Endothelial cell of umbilical vein (primary cell): ENCODE results near the gene MAPK1IP1L. TPM values are rescaled to one million over a fixed set of nuclear protein-coding genes. Genes with fewer than 3 reads are reported as not detected.

ENCODE experiments used
- BruUV-seq: library from RNA; stranded (reverse); fragments of 400-500 nt; replicated peaks from 2 replicates; lab custom pipeline; 2021; lab: Mats Ljungman, UMichigan
- CTCF ChIA-PET: fragments of 300-600, 350-600 bp; sonication (Branson Sonifier 250); formaldehyde crosslinking; loops from one replicate; lab custom pipeline; 2021; ENCODE audit warnings: antibody characterized with exemption, inconsistent platforms; lab: Charles Lee
- POLR2A ChIA-PET: fragments of 300-600, 350-600 bp; sonication (Branson Sonifier 250); formaldehyde crosslinking; loops from one replicate; lab custom pipeline; 2021; ENCODE audit warnings: antibody characterized with exemption, inconsistent platforms; lab: Charles Lee
- DNase-seq: peaks from one replicate; pipeline ENCODE4 v3.0.0-alpha.2; 2011; ENCODE audit warnings: low read depth, low spot score
- FAIRE-seq: peaks from 2 replicates; lab custom pipeline; 2011; peaks lifted over from hg19 to GRCh38; lab: Jason Lieb, UNC
- H2AFZ ChIP-seq: 2 replicates; pipeline ENCODE4 v1.6.0; 2012; ENCODE audit warnings: low read depth, low read length, control low read depth, inconsistent platforms
- H3K27ac ChIP-seq: 2 replicates; pipeline ENCODE4 v1.5.1; 2011; ENCODE audit warnings: low read depth, mild to moderate bottlenecking, control low read depth, low read length, moderate library complexity; ENCODE audit not compliant: insufficient read depth
- H3K27me3 ChIP-seq, 2 experiments: 2 replicates each; pipeline versions ENCODE4 v1.6.0 to v1.6.1; 2011; ENCODE audit warnings: low read length in 2 of 2, mixed read lengths in 1 of 2; ENCODE audit not compliant: control insufficient read depth in 2 of 2, insufficient read depth in 2 of 2
- H3K36me3 ChIP-seq, 2 experiments: 2 replicates in 1 of 2; 3 replicates in 1 of 2; pipeline ENCODE4 v1.5.1; 2011; ENCODE audit warnings: low read length in 2 of 2, mild to moderate bottlenecking in 1 of 2, moderate library complexity in 1 of 2; ENCODE audit not compliant: control insufficient read depth in 2 of 2, insufficient read depth in 2 of 2; ENCODE audit errors: extremely low read depth in 1 of 2
- H3K4me1 ChIP-seq: 3 replicates; pipeline ENCODE4 v1.5.1; 2011; ENCODE audit warnings: mild to moderate bottlenecking, low read length; ENCODE audit not compliant: control insufficient read depth, insufficient read depth; ENCODE audit errors: extremely low read depth
- H3K4me2 ChIP-seq: 2 replicates; pipeline ENCODE4 v1.6.1; 2011; ENCODE audit warnings: low read length, control low read depth, mixed read lengths; ENCODE audit not compliant: insufficient read depth
- H3K4me3 ChIP-seq, 3 experiments: fragments of 200-600 bp in 1 of 3; sonication (generic), shearing (Covaris generic) in 1 of 3; replicated peaks in 1 of 3; 2 replicates each; pipeline ENCODE4 v1.5.1; 2011 to 2016; ENCODE audit warnings: control low read depth in 3 of 3, low read length in 3 of 3, mild to moderate bottlenecking in 2 of 3, inconsistent platforms in 1 of 3, low read depth in 1 of 3, moderate library complexity in 1 of 3; ENCODE audit not compliant: insufficient read depth in 1 of 3
- H3K79me2 ChIP-seq: 2 replicates; pipeline ENCODE4 v1.6.0; 2012; ENCODE audit warnings: low read length, inconsistent platforms; ENCODE audit not compliant: control insufficient read depth, insufficient read depth
- H3K9ac ChIP-seq: replicated peaks from 2 replicates; pipeline ENCODE3; 2011; ENCODE audit warnings: low read length, control low read depth; ENCODE audit not compliant: insufficient read depth; ENCODE audit errors: extremely low read depth
- H3K9me1 ChIP-seq: replicated peaks from 3 replicates; pipeline ENCODE4 v1.6.0; 2011; ENCODE audit warnings: mild to moderate bottlenecking, low read length; ENCODE audit not compliant: control insufficient read depth, insufficient read depth; ENCODE audit errors: extremely low read depth
- H3K9me3 ChIP-seq: replicated peaks from 2 replicates; pipeline ENCODE4 v1.5.1; 2012; ENCODE audit warnings: low read length, inconsistent platforms; ENCODE audit not compliant: control insufficient read depth, insufficient read depth
- H4K20me1 ChIP-seq: replicated peaks from 2 replicates; pipeline ENCODE3; 2011; ENCODE audit warnings: mild to moderate bottlenecking, low read length; ENCODE audit not compliant: control insufficient read depth, insufficient read depth; ENCODE audit errors: extremely low read depth
- EZH2 ChIP-seq: IDR thresholded peaks from 2 replicates; pipeline ENCODE4 v1.6.1; 2012; ENCODE audit warnings: borderline replicate concordance, low read depth, mild to moderate bottlenecking, moderate library complexity, low read length, inconsistent platforms; ENCODE audit not compliant: severe bottlenecking
- FOS ChIP-seq: IDR thresholded peaks from 2 replicates; pipeline ENCODE4 v1.6.1; 2011; ENCODE audit warnings: mild to moderate bottlenecking, low read length, moderate library complexity, borderline replicate concordance; ENCODE audit not compliant: insufficient read depth
- GATA2 ChIP-seq: IDR thresholded peaks from 2 replicates; pipeline ENCODE4 v1.7.0; 2011; ENCODE audit warnings: low read depth, mild to moderate bottlenecking, moderate library complexity, mixed read lengths, low read length; ENCODE audit not compliant: insufficient read length, insufficient read depth
- JUN ChIP-seq: IDR thresholded peaks from 2 replicates; pipeline ENCODE4 v1.6.1; 2011; ENCODE audit warnings: borderline replicate concordance, low read depth; ENCODE audit not compliant: insufficient read length, insufficient read depth
- MYC ChIP-seq: IDR thresholded peaks from one replicate; pipeline ENCODE4 v1.6.1; 2011; ENCODE audit warnings: mild to moderate bottlenecking, low read depth, low read length
- POLR2A ChIP-seq: IDR thresholded peaks from 2 replicates; pipeline ENCODE4 v1.6.1; 2012; ENCODE audit warnings: low read depth, mild to moderate bottlenecking, control low read depth, low read length
- POLR2AphosphoS5 ChIP-seq: IDR thresholded peaks from 2 replicates; pipeline ENCODE4 v1.6.1; 2012; ENCODE audit warnings: low read depth, mild to moderate bottlenecking, control low read depth, low read length, moderate library complexity; ENCODE audit not compliant: insufficient read depth
- dilution Hi-C: fragments of 300-500 bp; cut with MboI; formaldehyde crosslinking; loops from one replicate; pipeline ENCODE4 v1.15.0; 2019; ENCODE audit warnings: low sequenced_read_pairs; ENCODE audit not compliant: extremely low pct_ligation_motif_present
- intact Hi-C: fragments of 100-400 bp; cut with micrococcal nuclease; formaldehyde crosslinking; loops from one replicate; pipeline ENCODE4 v1.10.0; 2022
- polyA plus RNA-seq, 4 experiments: library from polyadenylated mRNA; depleted of rRNA in 3 of 4; stranded (reverse) in 3 of 4; unstranded in 1 of 4; fragments of >200 nt; gene quantifications; 2 replicates each; pipeline versions ENCODE4 v1.2.1 to v1.2.3, GENCODE V29; 2011 to 2012; ENCODE audit warnings: missing spikeins in 1 of 4
- total RNA-seq: library from RNA; stranded (reverse); gene quantifications from 2 replicates; pipeline ENCODE4 v1.2.3, GENCODE V29; 2021
- TF ChIP-seq, protein P1 (sequence below), 2 donors: IDR thresholded peaks; 1 replicate in 1 of 2; 2 replicates in 1 of 2; pipeline ENCODE4 v1.5.1; 2011; ENCODE audit warnings: low read length in 2 of 2, mild to moderate bottlenecking in 2 of 2, moderate library complexity in 2 of 2, control low read depth in 1 of 2, inconsistent platforms in 1 of 2, low read depth in 1 of 2; ENCODE audit not compliant: insufficient read depth in 1 of 2; ENCODE audit errors: extremely low read depth in 1 of 2
- TF ChIP-seq, protein P2 (sequence below): IDR thresholded peaks from 2 replicates; pipeline ENCODE4 v1.6.1; 2011; ENCODE audit not compliant: insufficient read depth, insufficient read length

Gene MAPK1IP1L
- total and polyA plus RNA-seq, 2 donors (not counting 3 experiments of a cell fraction or from before 2014, with no cell fraction given), result 129 to 208 TPM

- dilution Hi-C loops, result no loop called here
- ChIA-PET CTCF (interaction anchor here (1.2 to 4.8 kb wide), 3 partner anchors 9 to 72 kb away, joined by 3 to 187 read pairs (median 4); no protein-coding TSS in a partner anchor), POLR2A (no interaction called here)
- H3K9ac ChIP-seq, result no peak overlapping the region
- H4K20me1 ChIP-seq, result no peaks in the 10 kb centered on the region
- DNase-seq (no peak), FAIRE-seq (no peak)
- H3K27ac ChIP-seq, result no peak overlapping the region
- H3K4me1 ChIP-seq, result no peaks in the 10 kb centered on the region
- H3K4me2 ChIP-seq, result no peak overlapping the region
- H3K9me3 ChIP-seq, result no peaks in the 10 kb centered on the region
- no peaks in the 10 kb centered on the region for H3K9me1 ChIP-seq
- no peaks in the 10 kb centered on the region for H3K79me2 ChIP-seq
- TF ChIP-seq, protein P1, sequence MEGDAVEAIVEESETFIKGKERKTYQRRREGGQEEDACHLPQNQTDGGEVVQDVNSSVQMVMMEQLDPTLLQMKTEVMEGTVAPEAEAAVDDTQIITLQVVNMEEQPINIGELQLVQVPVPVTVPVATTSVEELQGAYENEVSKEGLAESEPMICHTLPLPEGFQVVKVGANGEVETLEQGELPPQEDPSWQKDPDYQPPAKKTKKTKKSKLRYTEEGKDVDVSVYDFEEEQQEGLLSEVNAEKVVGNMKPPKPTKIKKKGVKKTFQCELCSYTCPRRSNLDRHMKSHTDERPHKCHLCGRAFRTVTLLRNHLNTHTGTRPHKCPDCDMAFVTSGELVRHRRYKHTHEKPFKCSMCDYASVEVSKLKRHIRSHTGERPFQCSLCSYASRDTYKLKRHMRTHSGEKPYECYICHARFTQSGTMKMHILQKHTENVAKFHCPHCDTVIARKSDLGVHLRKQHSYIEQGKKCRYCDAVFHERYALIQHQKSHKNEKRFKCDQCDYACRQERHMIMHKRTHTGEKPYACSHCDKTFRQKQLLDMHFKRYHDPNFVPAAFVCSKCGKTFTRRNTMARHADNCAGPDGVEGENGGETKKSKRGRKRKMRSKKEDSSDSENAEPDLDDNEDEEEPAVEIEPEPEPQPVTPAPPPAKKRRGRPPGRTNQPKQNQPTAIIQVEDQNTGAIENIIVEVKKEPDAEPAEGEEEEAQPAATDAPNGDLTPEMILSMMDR (IDR thresholded peaks at IDR 0.05; ENCODE audit: extremely low read depth in 1 of 2, insufficient read depth in 1 of 2, low read depth in 1 of 2, low read length in 2 of 2), result no peak
- TF ChIP-seq JUN, result no peak
- no peak for TF ChIP-seq GATA2
- no peak for TF ChIP-seq MYC
- no peak for TF ChIP-seq FOS
- TF ChIP-seq, protein P2, sequence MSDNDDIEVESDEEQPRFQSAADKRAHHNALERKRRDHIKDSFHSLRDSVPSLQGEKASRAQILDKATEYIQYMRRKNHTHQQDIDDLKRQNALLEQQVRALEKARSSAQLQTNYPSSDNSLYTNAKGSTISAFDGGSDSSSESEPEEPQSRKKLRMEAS, result no peak
- no peak for TF ChIP-seq EZH2
- TF ChIP-seq POLR2AphosphoS5, result no peak
- no peak for TF ChIP-seq POLR2A
- no TSS peak for BruUV-seq
- peaks cover 0 to 3% of the 10 kb centered on the region in 2 experiments for H3K27me3 ChIP-seq
- no peak overlapping the region for H2AFZ ChIP-seq
- no peaks in the 10 kb centered on the region for H3K36me3 ChIP-seq
- intact Hi-C loops, result no loop called here
- H3K4me3 ChIP-seq, result no peak overlapping the region
Measured at GRCh38 chr14:55086938-55087337, 35.5 kb downstream of the MAPK1IP1L start.
